Measurements from ENCODE around the gene CNTN5. TPM values are rescaled to one million over a fixed set of nuclear protein-coding genes. Genes with fewer than 3 reads are reported as not detected.

The CNTN5 gene
- total and polyA plus RNA-seq, 10 of the 15 experiments (the other 5 are each of a cell fraction or from before 2014, with no cell fraction given) = 0.01 TPM; not detected in 9

DNA sequence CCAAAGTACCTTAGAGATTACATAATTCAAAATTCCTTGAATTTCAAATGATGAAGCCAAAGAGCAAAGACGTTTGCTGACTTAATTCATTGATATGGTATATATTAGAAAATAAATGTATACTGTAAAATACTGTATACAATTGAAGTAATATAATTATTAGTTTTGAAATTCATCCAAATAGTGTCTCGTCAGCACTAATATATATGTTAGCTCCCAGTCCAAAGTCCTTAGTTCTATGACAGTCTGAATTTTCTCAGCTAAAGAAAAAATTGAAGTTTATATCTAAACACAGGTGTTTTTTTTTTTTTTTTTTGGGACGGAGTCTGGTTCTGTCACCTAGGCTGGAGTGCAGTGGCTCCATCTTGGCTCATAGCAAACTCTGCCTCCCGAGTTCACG, 431.3 kb downstream of the CNTN5 start:
- H3K27me3 ChIP-seq (replicated peaks in 1 of 2; ENCODE audit: control insufficient read depth in 2 of 2, insufficient read depth in 2 of 2, low read length in 1 of 2) = no peaks in the 10 kb centered on the region
- no peaks in the 10 kb centered on the region for H3K36me3 ChIP-seq (ENCODE audit: control insufficient read depth in 2 of 2, insufficient read depth in 2 of 2, low read length in 1 of 2)
- no peak overlapping the region for H3K9ac ChIP-seq (ENCODE audit: control insufficient read depth, insufficient read depth, low read length)
- H3K4me2 ChIP-seq (ENCODE audit: control insufficient read depth, insufficient read depth) = no peak overlapping the region
- no peak overlapping the region for H3K27ac ChIP-seq (ENCODE audit: control insufficient read depth, insufficient read depth)
- ChIA-PET SMC1A (ENCODE audit: uncharacterized antibody, unreplicated experiment) (interaction anchor here (1.2 kb wide), 1 partner anchor 16 kb away, joined by 3 read pairs; no protein-coding TSS in a partner anchor), CTCF (interaction anchor here (0.6 kb wide), 1 partner anchor 76 kb away, joined by 3 read pairs; no protein-coding TSS in a partner anchor), POLR2A (no interaction called here), RAD21 (ENCODE audit: unreplicated experiment) (no interaction called here)
- no peak overlapping the region for H3K4me3 ChIP-seq
- in situ Hi-C loops (cut with MboI) = no loop called here
- no peak for ATAC-seq
- WGBS (ENCODE audit: insufficient coverage, insufficient replicate concordance, low lambda C conversion rate, missing lambda C conversion rate) = 0% methylated on average over 4 of the region's 5 CpGs
- H3K9me3 ChIP-seq (replicated peaks; ENCODE audit: control insufficient read depth, insufficient read depth, low read length) = no peaks in the 10 kb centered on the region
- H3K79me2 ChIP-seq (ENCODE audit: control insufficient read depth, insufficient read depth, low read length) = no peaks in the 10 kb centered on the region
- FAIRE-seq = no peak
- BruUV-seq (replicated peaks) = no TSS peak
- no peak for DNase-seq (ENCODE audit: low read depth, low spot score)
- H3K4me1 ChIP-seq (ENCODE audit: control insufficient read depth, insufficient read depth, low read length) = no peaks in the 10 kb centered on the region
- H4K20me1 ChIP-seq (ENCODE audit: control insufficient read depth, insufficient read depth) = no peaks in the 10 kb centered on the region
- intact Hi-C loops (cut with micrococcal nuclease; ENCODE audit: unreplicated experiment) = no loop called here
- no peak overlapping the region for H2AFZ ChIP-seq (ENCODE audit: control insufficient read depth, low read depth, low read length)
- TF ChIP-seq, protein P1, sequence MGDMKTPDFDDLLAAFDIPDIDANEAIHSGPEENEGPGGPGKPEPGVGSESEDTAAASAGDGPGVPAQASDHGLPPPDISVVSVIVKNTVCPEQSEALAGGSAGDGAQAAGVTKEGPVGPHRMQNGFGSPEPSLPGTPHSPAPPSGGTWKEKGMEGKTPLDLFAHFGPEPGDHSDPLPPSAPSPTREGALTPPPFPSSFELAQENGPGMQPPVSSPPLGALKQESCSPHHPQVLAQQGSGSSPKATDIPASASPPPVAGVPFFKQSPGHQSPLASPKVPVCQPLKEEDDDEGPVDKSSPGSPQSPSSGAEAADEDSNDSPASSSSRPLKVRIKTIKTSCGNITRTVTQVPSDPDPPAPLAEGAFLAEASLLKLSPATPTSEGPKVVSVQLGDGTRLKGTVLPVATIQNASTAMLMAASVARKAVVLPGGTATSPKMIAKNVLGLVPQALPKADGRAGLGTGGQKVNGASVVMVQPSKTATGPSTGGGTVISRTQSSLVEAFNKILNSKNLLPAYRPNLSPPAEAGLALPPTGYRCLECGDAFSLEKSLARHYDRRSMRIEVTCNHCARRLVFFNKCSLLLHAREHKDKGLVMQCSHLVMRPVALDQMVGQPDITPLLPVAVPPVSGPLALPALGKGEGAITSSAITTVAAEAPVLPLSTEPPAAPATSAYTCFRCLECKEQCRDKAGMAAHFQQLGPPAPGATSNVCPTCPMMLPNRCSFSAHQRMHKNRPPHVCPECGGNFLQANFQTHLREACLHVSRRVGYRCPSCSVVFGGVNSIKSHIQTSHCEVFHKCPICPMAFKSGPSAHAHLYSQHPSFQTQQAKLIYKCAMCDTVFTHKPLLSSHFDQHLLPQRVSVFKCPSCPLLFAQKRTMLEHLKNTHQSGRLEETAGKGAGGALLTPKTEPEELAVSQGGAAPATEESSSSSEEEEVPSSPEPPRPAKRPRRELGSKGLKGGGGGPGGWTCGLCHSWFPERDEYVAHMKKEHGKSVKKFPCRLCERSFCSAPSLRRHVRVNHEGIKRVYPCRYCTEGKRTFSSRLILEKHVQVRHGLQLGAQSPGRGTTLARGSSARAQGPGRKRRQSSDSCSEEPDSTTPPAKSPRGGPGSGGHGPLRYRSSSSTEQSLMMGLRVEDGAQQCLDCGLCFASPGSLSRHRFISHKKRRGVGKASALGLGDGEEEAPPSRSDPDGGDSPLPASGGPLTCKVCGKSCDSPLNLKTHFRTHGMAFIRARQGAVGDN (IDR thresholded peaks at IDR 0.05) = no peak
- TF ChIP-seq CREM (IDR thresholded peaks at IDR 0.05; ENCODE audit: low read depth) (no peak), CBFB (IDR thresholded peaks at IDR 0.05; ENCODE audit: low read depth) (no peak), SRF (IDR thresholded peaks at IDR 0.05; ENCODE audit: low read depth in 2 of 2, low read length in 2 of 2) (no peak), HDAC6 (IDR thresholded peaks at IDR 0.05; ENCODE audit: unreplicated experiment) (no peak), KAT2A (conservative IDR thresholded peaks at IDR 0.05; ENCODE audit: control insufficient read depth, low read depth, low read length) (no peak), SUPT20H (IDR thresholded peaks at IDR 0.05; ENCODE audit: borderline replicate concordance, control insufficient read depth, low read depth, low read length) (no peak), ATF7 (IDR thresholded peaks at IDR 0.05; ENCODE audit: low read depth) (no peak), RAD51 (IDR thresholded peaks at IDR 0.05) (no peak), SMARCA5 (IDR thresholded peaks at IDR 0.05) (no peak)
- TF ChIP-seq, protein P2, sequence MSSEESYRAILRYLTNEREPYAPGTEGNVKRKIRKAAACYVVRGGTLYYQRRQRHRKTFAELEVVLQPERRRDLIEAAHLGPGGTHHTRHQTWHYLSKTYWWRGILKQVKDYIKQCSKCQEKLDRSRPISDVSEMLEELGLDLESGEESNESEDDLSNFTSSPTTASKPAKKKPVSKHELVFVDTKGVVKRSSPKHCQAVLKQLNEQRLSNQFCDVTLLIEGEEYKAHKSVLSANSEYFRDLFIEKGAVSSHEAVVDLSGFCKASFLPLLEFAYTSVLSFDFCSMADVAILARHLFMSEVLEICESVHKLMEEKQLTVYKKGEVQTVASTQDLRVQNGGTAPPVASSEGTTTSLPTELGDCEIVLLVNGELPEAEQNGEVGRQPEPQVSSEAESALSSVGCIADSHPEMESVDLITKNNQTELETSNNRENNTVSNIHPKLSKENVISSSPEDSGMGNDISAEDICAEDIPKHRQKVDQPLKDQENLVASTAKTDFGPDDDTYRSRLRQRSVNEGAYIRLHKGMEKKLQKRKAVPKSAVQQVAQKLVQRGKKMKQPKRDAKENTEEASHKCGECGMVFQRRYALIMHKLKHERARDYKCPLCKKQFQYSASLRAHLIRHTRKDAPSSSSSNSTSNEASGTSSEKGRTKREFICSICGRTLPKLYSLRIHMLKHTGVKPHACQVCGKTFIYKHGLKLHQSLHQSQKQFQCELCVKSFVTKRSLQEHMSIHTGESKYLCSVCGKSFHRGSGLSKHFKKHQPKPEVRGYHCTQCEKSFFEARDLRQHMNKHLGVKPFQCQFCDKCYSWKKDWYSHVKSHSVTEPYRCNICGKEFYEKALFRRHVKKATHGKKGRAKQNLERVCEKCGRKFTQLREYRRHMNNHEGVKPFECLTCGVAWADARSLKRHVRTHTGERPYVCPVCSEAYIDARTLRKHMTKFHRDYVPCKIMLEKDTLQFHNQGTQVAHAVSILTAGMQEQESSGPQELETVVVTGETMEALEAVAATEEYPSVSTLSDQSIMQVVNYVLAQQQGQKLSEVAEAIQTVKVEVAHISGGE (CRISPR knock-in tag; IDR thresholded peaks at IDR 0.05) = no peak
- TF ChIP-seq, protein P3, sequence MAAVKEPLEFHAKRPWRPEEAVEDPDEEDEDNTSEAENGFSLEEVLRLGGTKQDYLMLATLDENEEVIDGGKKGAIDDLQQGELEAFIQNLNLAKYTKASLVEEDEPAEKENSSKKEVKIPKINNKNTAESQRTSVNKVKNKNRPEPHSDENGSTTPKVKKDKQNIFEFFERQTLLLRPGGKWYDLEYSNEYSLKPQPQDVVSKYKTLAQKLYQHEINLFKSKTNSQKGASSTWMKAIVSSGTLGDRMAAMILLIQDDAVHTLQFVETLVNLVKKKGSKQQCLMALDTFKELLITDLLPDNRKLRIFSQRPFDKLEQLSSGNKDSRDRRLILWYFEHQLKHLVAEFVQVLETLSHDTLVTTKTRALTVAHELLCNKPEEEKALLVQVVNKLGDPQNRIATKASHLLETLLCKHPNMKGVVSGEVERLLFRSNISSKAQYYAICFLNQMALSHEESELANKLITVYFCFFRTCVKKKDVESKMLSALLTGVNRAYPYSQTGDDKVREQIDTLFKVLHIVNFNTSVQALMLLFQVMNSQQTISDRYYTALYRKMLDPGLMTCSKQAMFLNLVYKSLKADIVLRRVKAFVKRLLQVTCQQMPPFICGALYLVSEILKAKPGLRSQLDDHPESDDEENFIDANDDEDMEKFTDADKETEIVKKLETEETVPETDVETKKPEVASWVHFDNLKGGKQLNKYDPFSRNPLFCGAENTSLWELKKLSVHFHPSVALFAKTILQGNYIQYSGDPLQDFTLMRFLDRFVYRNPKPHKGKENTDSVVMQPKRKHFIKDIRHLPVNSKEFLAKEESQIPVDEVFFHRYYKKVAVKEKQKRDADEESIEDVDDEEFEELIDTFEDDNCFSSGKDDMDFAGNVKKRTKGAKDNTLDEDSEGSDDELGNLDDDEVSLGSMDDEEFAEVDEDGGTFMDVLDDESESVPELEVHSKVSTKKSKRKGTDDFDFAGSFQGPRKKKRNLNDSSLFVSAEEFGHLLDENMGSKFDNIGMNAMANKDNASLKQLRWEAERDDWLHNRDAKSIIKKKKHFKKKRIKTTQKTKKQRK (IDR thresholded peaks at IDR 0.05; ENCODE audit: low read depth, low read length) = no peak
- TF ChIP-seq, protein P4, sequence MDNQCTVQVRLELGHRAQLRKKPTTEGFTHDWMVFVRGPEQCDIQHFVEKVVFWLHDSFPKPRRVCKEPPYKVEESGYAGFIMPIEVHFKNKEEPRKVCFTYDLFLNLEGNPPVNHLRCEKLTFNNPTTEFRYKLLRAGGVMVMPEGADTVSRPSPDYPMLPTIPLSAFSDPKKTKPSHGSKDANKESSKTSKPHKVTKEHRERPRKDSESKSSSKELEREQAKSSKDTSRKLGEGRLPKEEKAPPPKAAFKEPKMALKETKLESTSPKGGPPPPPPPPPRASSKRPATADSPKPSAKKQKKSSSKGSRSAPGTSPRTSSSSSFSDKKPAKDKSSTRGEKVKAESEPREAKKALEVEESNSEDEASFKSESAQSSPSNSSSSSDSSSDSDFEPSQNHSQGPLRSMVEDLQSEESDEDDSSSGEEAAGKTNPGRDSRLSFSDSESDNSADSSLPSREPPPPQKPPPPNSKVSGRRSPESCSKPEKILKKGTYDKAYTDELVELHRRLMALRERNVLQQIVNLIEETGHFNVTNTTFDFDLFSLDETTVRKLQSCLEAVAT (IDR thresholded peaks at IDR 0.05) = no peak
